GM10266 (cell line): ENCODE measurements around the gene CALHM3.
"Not testable (repeated sequence)": the region's sequence is repeated elsewhere in the genome, so short reads cannot be mapped to it uniquely, and the experiment has no call there.

Experiments used
- DNase-seq: peaks from one replicate; pipeline ENCODE4 v3.0.0; 2012; ENCODE audit errors: extremely low spot score
- TF ChIP-seq, protein P1 (sequence below): IDR thresholded peaks from 2 replicates; pipeline ENCODE4 v1.5.1; 2012; ENCODE audit warnings: mild to moderate bottlenecking, low read depth; ENCODE audit not compliant: control insufficient read depth, insufficient read depth; ENCODE audit errors: missing control alignments

CALHM3 gene

DNA sequence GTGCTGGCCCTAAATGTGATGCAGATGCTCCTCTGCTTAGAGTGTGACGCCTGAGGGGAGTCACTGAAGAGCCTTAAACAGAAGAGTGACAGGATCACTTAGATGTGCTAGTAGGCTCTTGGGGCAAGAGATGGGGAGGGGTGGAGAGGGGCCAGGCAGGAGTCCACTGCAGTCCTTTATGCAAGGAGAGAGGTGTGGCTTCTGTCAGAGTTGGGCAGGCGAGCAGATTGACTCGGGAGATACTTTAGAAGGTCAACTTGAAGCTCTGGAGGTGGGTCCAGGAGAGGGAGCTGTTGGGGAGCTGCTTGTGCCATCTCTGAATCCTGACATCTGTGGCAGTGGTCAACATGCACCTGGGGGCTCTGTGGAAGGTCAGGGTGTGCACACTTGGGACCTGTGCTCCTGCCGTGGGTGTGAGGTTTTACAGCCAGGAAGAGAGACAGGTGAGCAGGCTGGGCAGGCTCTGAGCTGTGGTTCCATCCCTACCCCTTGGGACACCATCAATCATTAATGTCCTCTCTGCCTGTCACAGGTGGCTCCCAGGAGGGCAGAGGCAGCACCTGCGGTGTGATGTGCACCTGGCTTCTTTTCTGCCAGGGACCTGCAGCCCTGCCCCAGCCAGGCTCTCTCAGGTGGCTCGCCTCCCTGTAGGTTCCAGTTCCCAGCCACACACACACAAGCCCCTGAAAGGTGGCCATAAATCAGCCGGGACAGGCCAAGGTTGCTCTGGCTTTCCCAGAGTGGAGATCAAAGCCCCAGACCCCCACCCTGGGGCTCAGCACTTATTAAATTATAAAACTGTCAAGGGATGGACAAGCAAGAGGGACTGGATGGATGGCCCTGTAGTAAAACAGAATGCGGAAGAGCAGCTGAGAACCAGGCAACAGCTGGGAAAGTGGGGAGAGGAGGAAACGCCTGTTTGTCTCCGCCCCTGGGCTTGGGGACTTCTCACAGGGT lies 28.5 kb upstream of the CALHM3 start:
- DNase-seq: no peak
- TF ChIP-seq, protein P1, sequence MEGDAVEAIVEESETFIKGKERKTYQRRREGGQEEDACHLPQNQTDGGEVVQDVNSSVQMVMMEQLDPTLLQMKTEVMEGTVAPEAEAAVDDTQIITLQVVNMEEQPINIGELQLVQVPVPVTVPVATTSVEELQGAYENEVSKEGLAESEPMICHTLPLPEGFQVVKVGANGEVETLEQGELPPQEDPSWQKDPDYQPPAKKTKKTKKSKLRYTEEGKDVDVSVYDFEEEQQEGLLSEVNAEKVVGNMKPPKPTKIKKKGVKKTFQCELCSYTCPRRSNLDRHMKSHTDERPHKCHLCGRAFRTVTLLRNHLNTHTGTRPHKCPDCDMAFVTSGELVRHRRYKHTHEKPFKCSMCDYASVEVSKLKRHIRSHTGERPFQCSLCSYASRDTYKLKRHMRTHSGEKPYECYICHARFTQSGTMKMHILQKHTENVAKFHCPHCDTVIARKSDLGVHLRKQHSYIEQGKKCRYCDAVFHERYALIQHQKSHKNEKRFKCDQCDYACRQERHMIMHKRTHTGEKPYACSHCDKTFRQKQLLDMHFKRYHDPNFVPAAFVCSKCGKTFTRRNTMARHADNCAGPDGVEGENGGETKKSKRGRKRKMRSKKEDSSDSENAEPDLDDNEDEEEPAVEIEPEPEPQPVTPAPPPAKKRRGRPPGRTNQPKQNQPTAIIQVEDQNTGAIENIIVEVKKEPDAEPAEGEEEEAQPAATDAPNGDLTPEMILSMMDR: peak; percentile 14

- no peak for DNase-seq
- TF ChIP-seq, protein P1: no peak
These were observed 27.0 kb upstream of the CALHM3 start for GRCh38 chr10:103506061-103506460.

- DNase-seq: no peak
- TF ChIP-seq, protein P1: no peak
These were observed 25.2 kb upstream of the CALHM3 start for GRCh38 chr10:103504181-103504783.

- not testable (repeated sequence) for DNase-seq
These were observed 24.7 kb upstream of the CALHM3 start for GRCh38 chr10:103503777-103504176.

DNA sequence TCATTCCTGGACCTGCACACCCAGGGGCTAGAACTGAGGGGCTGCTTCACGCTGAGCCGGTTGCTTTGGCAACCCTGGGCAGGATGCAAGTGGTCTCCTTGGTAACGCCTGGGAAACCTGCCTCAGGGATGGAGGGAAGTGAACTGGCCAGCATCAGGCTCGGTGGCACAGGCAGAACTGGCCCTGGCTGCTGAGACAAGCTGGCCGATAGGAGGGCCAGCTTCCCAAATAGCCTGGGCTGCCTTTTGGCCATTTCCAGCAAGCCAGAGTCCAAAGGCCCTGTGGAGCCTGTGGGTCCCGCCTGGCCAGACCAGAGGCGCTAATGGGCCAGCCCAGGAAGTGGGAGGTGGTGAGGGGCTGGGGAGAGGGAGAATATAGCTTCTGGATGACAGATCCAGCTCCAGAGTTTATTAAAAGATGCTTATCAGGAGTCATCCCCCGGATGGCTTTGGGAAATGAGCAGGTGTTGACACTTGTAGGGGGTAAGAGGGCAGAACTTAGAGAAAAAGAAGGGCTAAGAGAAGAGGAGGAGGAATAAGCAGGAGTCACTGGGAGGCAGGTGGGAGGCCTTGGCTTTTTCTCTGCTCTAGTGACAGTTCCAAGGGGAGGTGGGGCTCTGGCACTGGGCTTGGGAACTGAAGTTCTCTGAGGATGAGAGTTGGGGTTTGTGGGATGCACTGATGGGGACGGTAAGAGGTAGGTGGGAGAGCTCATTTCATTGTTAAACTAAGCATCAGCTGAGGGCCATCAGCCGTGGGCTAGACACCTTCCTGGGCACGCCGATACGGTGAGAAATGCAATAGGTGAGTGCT lies 24.0 kb upstream of the CALHM3 start:
- TF ChIP-seq, protein P1: no peak
- DNase-seq: no peak

DNA sequence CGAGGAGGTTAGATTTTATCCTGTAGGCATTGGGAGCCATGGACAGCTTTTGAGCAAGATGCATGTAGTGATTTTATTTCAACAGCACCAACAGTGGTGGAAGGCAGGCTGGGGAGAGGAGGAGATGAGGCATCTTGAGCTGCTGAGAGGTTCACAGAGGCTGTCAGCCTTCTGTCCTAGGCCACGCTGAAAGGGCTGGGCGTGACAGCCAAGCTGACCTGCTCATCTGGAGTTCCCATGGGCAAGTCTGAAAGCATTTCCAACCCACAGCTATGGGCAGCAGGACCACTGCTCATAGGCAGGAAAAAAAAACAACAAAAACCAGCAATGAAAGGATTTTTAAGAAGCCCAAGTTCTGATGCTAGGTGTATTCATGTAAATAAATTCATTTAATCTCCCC lies 22.1 kb upstream of the CALHM3 start:
- no peak for DNase-seq
- TF ChIP-seq, protein P1: no peak

- no peak for DNase-seq
- TF ChIP-seq, protein P1: no peak
These were observed 21.4 kb upstream of the CALHM3 start for GRCh38 chr10:103500481-103500880.
